Activated CD4-positive, CD25-positive, alpha-beta regulatory T cell treated with anti-CD3 and anti-CD28 coated beads, Interleukin-2, amount 50 U/mL, for 24 hours (primary cell): ENCODE data around the gene LPP.
A peak's percentile ranks its signal among the peaks of the same experiment; 100 is the strongest.
"Not testable (repeated sequence)": the region's sequence is repeated elsewhere in the genome, so short reads cannot be mapped to it uniquely, and the experiment has no call there.

Experiments
- ATAC-seq, 2 donors: fragments of 150-1000 bp; cut with Tn5 transposase; one replicate each; pipeline ENCODE4 v1.10.0; 2021; ENCODE audit warnings: mild to moderate bottlenecking in 1 of 2, moderate library complexity in 1 of 2

Gene LPP, protein sequence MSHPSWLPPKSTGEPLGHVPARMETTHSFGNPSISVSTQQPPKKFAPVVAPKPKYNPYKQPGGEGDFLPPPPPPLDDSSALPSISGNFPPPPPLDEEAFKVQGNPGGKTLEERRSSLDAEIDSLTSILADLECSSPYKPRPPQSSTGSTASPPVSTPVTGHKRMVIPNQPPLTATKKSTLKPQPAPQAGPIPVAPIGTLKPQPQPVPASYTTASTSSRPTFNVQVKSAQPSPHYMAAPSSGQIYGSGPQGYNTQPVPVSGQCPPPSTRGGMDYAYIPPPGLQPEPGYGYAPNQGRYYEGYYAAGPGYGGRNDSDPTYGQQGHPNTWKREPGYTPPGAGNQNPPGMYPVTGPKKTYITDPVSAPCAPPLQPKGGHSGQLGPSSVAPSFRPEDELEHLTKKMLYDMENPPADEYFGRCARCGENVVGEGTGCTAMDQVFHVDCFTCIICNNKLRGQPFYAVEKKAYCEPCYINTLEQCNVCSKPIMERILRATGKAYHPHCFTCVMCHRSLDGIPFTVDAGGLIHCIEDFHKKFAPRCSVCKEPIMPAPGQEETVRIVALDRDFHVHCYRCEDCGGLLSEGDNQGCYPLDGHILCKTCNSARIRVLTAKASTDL

GRCh38 chr3:188154014-188154808 lies at the start of gene LPP:
TSS of gene LPP (plus strand) at chr3:188154157. CDS start at chr3:188406121, 251,964 bp downstream.
- ATAC-seq, result peak; percentile 80 to 82

- no peak for ATAC-seq
Observed at GRCh38 chr3:188106006-188106405, 48.0 kb upstream of the LPP start.

GRCh38 chr3:188106454-188106853 lies 47.5 kb upstream of the LPP start:
- ATAC-seq, result no peak

GRCh38 chr3:188106887-188107830 lies 46.8 kb upstream of the LPP start:
- no peak for ATAC-seq

DNA sequence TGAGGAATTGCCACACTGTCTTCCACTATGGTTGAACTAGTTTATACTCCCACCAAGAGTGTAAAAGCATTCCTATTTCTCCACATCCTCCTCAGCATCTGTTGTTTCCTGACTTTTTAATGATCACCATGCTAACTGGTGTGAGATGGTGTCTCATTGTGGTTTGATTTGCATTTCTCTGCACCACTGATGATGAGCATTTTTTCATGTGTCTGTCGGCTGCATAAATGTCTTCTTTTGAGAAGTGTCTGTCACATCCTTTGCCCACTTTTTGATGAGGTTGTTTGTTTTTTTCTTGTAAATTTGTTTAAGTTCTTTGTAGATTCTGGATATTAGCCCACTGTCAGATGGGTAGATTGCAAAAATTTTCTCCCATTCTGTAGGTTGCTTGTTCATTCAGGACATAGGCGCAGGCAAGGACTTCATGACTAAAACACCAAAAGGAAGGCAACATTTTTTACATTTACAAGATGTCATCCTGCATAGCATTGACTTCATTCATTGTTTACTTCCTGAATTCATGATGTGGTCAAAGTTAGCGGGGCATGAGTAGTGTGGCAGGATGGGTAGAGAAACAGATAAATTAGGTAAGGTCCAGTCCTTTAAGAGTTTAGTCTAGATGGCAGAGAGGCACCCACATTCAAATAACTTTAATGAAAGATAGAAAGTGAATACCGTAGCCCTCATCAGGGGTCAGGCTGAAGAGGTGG lies 45.1 kb upstream of the LPP start:
- no peak for ATAC-seq

GRCh38 chr3:188111002-188111584 lies 42.9 kb upstream of the LPP start:
- ATAC-seq, result no peak

DNA sequence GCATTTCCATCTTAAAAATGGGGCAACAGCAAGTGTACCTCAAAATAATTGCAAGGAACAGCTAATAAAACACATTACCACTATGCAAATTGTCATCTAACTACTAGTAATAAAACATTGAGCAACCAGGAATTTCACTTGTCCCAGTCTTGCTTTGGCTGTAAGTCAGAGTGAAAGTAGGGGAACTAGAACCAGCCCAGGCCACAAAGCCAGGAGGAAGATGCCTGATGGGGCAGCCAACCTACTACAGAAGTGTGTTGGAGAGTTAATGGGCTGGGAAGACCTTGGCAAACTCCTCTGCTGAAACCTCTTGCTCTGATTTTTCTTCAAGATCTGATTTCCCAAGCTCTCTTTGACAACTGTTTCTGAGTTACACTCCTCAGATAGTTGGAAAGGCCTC lies 40.2 kb upstream of the LPP start:
- no peak for ATAC-seq

DNA sequence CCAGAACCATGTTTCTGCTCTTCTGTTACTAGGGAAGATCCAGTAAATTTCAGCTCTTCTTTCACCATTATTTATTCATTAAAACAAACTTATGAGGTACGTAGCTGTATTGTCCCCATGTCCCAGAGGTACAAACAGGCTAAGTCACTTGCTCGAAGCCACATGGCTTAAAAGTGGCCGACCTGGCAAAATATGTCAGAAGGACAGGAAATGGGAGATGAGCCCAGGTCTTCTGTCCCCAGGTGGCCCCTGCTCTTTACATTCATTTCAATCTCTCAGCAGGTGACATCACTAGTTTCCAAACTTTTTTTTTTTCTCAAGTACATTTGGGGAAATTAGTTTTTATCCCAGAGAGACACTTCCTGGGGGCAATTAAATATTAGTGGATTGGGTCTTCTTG lies 34.1 kb upstream of the LPP start:
- no peak for ATAC-seq

DNA sequence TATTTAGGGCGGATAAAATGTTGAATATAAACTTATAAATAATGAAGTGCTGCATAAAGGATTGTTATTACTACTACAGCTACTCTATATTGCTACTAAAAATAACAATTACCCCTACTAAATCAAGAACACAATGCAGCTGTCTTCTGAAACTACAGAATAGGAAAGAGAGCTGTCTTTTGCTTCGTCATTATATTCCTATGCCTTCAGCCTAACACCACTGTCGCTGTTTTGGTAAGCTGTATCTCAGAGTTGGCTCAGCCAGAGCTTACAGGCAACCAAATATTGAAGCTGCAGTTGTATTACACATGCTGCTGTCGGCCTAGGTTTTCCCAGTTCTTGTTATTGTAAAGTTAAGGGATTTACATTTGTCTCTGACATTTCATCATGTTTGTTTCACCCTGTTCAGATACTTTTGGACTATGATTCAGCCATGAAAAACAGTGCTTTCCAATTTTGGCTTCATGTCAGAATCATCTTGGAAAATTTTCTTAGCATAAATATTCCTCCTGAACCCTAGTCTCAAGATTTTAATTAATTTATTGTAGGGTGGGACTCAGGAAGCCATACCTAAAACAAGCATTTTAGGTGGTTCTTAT lies 31.3 kb upstream of the LPP start:
- no peak for ATAC-seq

- no peak for ATAC-seq
Observed at GRCh38 chr3:188123170-188123905, 30.6 kb upstream of the LPP start.

DNA sequence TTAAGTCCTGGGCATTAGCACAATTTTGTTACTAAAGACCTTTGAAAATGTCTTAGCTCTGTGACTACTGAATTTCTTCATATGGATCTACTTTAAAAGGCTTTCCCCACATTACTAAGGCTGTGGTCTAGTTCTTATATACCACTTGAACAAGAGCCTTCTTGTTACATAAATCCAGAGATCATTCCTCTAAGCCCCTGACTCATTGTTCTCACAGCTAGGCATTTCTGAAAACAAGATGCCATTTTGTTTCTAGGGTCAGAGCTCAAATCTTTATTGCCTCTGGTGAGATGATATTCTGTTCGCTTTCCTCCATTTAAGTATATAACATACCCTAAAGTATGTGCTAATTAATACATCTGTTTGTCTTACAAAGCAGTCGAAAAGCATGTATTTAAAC lies 29.8 kb upstream of the LPP start:
- ATAC-seq, result no peak

GRCh38 chr3:188125076-188125475 lies 28.9 kb upstream of the LPP start:
- no peak for ATAC-seq

GRCh38 chr3:188126276-188126675 lies 27.7 kb upstream of the LPP start:
- no peak for ATAC-seq

- no peak for ATAC-seq
Observed at GRCh38 chr3:188126934-188127333, 27.0 kb upstream of the LPP start.

- ATAC-seq, result no peak
Observed at GRCh38 chr3:188128905-188129304, 25.1 kb upstream of the LPP start.

DNA sequence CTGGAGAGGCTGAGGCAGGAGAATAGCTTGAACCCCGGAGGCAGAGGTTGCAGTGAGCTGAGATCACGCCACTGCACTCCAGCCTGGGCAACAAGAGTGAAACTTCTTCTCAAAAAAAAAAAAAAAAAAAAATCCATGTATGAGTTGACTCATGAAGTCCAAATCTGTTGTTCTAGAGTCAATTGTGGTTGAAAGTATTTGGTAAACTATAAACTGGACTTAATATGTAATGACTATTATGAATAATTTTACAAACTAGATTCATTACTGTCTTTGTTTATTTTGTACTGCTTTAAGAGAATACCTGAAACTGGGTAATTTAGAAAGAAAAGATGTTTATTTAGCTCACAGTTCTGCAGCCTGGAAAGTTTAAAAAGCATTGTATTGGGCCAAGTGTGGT lies 22.9 kb upstream of the LPP start:
- ATAC-seq, result not testable (repeated sequence)

GRCh38 chr3:188133219-188133618 lies 20.7 kb upstream of the LPP start:
- ATAC-seq, result no peak

DNA sequence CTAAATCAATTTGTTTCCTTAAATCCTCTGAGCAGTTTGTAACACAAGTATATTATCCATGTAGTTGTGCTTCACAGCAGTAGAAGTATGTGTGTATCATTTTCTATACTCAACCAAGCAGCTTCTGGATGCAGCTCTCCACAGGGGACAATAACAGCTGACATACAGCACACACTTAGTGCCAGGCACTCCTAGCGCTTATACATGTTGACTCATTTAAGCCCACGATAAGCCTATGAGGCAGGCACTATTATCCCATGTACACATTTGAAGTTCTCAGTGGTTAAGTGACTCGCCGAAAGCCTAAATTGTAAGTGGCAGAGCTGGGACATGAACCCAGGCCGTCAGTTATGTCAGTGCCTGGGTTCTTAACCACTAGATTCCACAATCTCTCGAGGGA lies 20.3 kb upstream of the LPP start:
- ATAC-seq, result peak; percentile 60 to 72

DNA sequence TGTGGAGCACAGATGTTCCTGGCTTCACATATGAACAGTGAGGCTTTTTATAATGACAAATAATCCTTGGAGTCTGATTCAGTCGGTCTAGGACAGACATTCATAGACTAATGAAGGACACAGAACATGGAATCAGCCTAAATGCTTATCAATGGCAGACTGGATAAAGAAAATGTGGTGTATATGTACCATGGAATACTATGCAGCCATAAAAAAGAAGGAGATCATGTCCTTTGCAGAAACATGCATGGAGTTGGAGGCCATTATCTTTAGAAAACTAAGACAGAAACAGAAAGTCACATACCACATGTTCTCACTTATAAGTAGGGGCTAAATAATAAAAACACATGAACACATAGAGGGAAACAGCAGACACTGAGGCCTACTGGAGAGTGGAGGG lies 19.9 kb upstream of the LPP start:
- no peak for ATAC-seq

DNA sequence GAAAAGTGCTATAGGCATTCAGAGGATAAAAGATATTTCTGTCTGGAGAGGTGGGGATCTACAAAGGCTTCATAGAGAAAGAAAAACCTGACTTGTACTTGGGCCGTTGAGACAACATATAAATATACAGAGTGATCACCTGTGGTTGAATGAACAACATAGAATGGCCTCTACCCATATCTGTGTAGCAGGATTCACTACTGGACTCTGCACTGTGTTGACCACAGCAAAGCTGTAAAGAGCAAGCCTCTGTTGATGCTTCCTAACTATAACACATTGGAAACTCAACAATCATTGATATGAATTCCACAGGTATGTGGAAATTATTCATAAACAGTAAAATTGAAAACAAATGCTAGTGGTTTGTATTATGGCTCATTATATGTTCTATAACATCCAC lies 19.1 kb upstream of the LPP start:
- no peak for ATAC-seq
